HG03135 (cell line): ENCODE data around the gene TMEM234.
"Not testable (repeated sequence)": the region's sequence is repeated elsewhere in the genome, so short reads cannot be mapped to it uniquely, and the experiment has no call there.

Experiments used
- ATAC-seq: cut with Tn5 transposase; IDR thresholded peaks from one replicate; pipeline ENCODE4 v1.9.1; 2021; ENCODE audit warnings: mild to moderate bottlenecking, moderate library complexity; ENCODE audit not compliant: unreplicated experiment

The TMEM234 gene

DNA sequence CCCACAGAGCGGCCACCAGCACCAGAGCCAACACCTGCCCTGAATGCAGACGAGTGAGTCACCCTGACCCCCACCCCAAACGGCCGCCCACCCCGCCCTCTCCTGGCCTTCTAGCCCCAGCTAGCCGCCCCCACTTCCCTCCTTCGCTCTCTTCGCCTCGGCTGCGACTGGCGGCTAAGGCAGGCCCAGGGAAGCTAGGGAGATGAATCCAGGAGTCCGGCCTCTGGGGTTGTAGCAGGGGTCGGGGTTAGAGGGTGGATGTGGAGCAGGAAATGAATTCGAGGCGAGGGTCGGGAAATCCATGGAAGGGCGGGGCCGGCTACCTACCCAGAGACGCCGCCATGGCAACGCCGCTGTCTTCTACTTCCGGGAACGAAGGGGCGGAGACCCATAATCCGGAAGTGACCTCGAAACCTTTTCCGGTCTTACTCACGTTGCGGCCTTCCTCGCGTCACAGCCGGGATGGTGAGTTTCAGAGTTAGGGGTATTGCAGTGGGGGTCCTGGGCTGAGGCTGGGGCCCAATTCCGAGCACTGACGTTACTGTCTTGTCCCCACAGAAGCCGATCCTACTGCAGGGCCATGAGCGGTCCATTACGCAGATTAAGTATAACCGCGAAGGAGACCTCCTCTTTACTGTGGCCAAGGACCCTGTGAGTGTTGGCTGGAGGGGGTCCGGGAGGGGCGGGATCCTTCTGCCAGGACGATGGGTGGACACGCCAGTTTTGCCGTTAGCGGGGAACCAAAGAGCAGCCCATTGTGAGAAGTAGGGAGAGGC lies at the start of gene TMEM234, which contains the start of gene EIF3I:
Gene TMEM234 (minus strand): TSS at position 374 of the 776 bp plus-strand sequence. CDS start 31 bp downstream, at position 343.
Gene EIF3I (plus strand): TSS at position 428 of the 776 bp plus-strand sequence. CDS start 35 bp downstream, at position 463.
- peak; percentile 89 for ATAC-seq

DNA sequence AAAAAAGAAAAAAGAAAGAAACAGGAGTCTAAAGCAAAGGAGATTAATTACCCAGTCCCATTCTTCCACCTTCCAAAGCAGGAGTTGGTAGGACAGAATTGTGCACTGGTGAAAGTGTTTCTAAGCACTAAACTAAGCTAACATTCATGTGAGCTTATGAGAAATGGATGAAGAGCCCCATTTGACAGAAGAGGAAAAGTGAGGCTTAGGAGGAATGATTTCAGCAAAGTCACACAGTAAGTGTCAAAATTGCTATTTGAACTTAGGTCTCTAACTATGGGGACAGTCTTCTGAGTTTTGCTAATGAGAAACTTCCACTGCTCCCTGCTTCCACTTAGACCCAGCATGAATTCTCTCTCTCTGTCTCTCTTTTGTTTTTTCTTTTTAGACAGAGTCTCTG lies 47.6 kb upstream of the TMEM234 start:
- no peak for ATAC-seq

DNA sequence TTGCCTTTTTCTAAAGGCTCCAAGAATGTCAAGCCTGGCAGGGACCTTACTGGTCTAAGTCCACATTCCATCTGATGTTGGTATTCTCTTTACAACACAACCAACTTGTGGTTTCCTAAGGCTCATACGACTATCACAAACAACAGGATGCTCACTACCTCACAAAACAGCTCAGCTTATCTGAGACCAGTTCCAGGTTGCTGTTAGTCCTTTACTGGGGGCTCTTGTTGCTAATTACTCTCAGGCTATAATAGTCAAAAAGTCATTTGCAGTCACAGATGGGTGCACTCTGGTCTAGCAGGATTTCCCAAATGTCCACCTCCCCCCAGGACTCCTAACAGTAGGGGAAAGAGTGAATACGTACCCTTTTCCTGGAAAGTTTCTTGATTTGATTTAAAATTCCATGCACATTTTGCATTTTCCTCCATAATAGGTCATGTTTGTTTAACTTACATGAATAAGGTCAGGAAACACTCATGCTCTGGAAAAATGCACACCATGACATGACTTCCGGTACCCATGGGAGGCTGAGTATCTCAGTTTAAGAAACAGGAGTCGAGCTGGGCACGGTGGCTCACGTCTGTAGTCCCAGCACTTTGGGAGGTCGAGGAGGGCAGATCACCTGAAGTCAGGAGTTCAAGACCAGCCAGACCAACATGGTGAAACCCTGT lies 44.9 kb upstream of the TMEM234 start:
- ATAC-seq = no peak

DNA sequence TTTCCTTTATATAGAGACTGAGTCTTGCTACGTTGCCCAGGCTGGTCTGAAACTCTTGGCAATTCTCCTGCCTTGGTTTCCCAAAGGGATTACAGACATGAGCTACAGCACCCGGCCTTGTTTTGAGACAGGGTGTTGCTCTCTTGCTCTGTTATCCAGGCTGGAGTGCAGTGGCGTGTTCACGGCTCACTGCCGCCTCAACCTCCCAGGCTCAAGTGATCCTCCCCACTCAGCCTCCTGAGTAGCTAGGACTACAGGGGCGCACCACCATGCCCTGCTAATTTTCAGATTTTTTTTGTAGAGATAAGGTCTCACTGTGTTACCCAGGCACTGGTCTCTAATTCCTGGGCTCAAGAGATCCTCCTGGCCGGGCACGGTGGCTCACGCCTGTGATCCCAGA lies 43.7 kb upstream of the TMEM234 start:
- ATAC-seq = no peak

- no peak for ATAC-seq
These were observed 41.6 kb upstream of the TMEM234 start for GRCh38 chr1:32263744-32264143.

- not testable (repeated sequence) for ATAC-seq
These were observed 41.1 kb upstream of the TMEM234 start for GRCh38 chr1:32263236-32263593.

DNA sequence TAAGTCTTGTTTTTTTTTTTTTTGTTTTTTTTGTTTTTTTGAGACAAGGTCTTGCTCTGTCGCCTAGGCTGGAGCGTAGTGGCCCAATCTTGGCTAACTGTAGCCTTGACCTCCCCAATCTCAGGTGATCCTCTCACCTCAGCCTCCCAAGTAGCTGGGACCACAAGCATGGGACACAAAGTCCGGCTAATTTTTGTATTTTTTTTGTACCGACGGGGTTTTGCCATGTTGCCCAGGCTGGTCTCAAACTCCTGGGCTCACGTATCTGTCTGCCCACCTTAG lies 35.0 kb upstream of the TMEM234 start:
- no peak for ATAC-seq

DNA sequence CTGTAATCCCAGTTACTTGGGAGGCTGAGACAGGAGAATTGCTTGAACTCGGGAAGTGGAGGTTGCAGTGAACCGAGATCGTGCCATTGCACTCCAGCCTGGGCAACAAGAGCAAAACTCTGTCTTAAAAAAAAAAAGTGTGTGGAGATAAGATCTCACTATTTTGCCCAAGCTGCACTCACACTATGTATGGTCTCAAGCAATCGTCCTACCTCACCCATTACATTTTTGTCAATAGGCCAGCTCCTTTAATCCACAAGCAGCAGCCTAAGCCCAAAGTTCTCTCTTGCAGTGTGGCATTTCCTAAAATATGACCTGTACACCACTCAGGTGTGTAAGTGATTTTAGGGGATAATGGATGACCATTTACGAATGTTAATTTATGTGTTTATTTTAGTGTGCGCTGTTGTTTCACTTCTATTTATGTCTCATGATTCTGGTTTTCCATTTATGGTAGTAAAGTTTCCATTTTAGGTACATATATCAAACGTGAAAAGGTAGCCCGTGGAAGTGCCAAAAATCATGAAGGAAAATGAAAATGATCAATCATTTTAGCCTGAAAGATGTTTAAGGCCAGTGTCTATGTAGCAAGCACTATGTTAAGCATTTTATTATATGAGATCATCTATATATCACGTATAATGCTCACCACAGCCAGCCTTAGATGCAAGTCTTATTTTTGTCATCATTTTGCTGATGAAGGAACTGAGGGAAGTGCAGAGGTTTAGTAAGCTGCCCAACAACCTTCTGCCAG lies 34.5 kb upstream of the TMEM234 start:
- ATAC-seq = no peak

- no peak for ATAC-seq
These were observed 33.2 kb upstream of the TMEM234 start for GRCh38 chr1:32255072-32256071.

DNA sequence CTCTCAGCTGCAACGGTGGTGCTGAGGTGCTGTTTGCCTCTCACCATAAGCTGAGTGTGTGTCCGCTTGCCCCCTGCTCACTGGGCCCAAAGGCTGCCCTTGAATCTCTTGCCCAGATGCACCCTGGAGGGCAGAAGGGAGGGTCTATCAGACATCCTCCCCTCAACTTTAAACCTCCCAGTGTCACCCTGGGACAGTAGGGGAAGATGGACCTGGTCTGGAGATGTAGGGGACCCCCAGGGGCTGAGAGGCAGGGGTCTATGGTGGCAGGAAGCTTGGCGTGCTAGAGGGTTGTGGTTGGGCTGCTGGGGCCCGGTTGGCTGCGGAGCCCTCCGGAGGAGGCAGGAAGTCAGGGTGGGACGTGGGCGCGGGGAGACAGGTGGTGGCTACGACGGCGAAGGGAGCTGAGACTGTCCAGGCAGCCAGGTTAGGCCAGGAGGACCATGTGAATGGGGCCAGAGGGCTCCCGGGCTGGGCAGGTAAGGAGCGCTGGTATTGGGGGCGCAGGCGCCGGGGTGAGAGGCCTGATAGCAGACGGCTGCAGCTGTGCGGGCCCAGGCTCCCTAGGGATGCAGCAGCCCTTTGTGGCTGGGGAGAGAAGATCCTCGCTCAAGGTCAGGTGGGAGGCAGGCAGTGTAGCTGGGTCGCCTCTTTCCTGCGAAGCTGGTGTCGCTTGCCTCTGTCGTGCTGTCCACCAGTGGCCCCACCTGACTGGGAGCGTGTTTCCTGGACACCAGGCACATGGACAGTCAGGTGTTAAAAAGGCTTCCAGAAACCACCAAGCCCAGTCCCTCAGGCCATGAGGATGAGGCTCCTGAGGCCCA lies 29.0 kb upstream of the TMEM234 start, which contains the start of gene LCK:
Gene LCK (plus strand): TSS at position 373 of the 824 bp plus-strand sequence. CDS start 23,065 bp downstream, outside the sequence.
- no peak for ATAC-seq

GRCh38 chr1:32249831-32250525 lies 27.8 kb upstream of the TMEM234 start:
- ATAC-seq = peak; percentile 62

GRCh38 chr1:32247983-32248889 lies 26.1 kb upstream of the TMEM234 start:
- ATAC-seq = no peak

DNA sequence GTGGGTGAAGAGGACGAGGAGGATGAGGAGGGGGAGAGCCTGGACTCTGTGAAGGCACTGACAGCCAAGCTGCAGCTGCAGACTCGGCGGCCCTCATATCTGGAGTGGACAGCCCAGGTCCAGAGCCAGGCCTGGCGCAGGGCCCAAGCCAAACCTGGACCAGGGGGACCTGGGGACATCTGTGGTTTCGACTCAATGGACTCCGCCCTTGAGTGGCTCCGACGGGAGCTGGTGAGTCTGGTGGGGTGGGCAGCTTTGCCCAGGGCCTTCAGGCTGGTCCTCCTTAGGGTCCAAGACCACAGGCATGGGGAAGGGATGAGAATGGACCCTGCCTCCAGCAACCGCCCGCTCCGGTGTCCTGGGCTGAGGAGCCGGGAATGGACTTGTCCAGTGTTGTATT lies 25.3 kb upstream of the TMEM234 start:
- no peak for ATAC-seq

- no peak for ATAC-seq
These were observed 24.7 kb upstream of the TMEM234 start, which contains the start of gene FAM167B for GRCh38 chr1:32246888-32247273. Gene FAM167B, plus strand, starts transcription at chr1:32247222. Its CDS starts 200 bp downstream, at chr1:32247422.

- no peak for ATAC-seq
These were observed 20.2 kb upstream of the TMEM234 start for GRCh38 chr1:32242341-32242851.

DNA sequence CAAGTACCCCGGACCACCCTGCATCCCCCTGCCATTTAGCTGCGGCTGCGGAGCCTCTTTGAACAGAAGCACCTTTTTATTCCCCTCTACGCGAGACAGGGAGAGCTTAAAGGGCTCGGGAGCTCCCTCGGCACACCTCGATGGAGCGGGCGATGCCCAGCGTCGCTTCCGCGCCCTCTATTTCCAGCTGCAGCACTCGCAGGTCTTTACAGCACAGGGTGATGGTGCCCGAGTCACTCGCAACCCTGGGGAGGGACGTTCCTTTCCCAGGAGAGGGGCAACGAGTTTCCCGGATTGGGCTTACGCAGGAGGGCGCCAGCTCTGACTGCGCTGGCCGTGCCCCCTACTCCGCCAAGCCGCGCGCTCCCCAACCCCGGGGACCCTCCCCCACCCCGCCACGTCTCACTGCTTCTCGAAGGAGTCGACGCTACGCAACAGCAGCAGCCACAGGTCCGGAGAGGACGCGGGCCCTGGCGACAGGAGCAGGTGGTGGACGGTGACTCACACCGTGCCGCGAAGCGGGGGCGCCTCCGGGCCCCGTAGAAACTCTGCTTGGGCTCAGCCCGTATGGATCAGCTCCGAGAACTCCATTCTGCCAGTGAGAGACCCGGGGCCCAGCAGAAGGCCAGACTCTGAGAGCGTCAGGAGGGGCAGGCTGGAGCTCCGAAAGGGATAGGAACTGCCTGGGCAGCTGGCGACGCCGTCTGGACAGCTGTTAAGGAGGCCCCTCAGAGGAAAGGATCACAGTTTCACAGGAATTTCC lies 19.0 kb upstream of the TMEM234 start:
- ATAC-seq = no peak
